HAP-1 (cell line): ENCODE data around the gene RXFP1.
A peak's percentile ranks its signal among the peaks of the same experiment; 100 is the strongest.

Experiments
- DNase-seq, 2 experiments: peaks; one replicate each; pipeline ENCODE4 v3.0.0-alpha.2; 2016 to 2020; ENCODE audit warnings: low spot score in 2 of 2
- H3K27me3 ChIP-seq: fragments of 250-450 bp; sonication (Bioruptor Pico); 2 replicates; pipeline ENCODE4 v1.5.1; 2020; ENCODE audit warnings: low read depth, mild to moderate bottlenecking, moderate library complexity
- H3K36me3 ChIP-seq: fragments of 250-450 bp; sonication (Bioruptor Pico); replicated peaks from 2 replicates; pipeline ENCODE4 v1.5.1; 2020; ENCODE audit warnings: mild to moderate bottlenecking
- H3K4me1 ChIP-seq: fragments of 250-450 bp; sonication (Bioruptor Pico); 2 replicates; pipeline ENCODE4 v1.5.1; 2020; ENCODE audit warnings: mild to moderate bottlenecking
- H3K4me3 ChIP-seq: fragments of 250-450 bp; sonication (Bioruptor Pico); 2 replicates; pipeline ENCODE4 v1.5.1; 2020; ENCODE audit warnings: mild to moderate bottlenecking, moderate library complexity
- H3K9me3 ChIP-seq: fragments of 250-450 bp; sonication (Bioruptor Pico); 2 replicates; pipeline ENCODE4 v1.5.1; 2020; ENCODE audit warnings: mild to moderate bottlenecking, moderate library complexity
- in situ Hi-C: fragments of 300-500 bp; cut with MboI; formaldehyde crosslinking; loops from 3 replicates; pipeline ENCODE4 v1.14.3; 2020; ENCODE audit warnings: low sequenced_read_pairs, inconsistent platforms, mixed read lengths

RXFP1 gene

DNA sequence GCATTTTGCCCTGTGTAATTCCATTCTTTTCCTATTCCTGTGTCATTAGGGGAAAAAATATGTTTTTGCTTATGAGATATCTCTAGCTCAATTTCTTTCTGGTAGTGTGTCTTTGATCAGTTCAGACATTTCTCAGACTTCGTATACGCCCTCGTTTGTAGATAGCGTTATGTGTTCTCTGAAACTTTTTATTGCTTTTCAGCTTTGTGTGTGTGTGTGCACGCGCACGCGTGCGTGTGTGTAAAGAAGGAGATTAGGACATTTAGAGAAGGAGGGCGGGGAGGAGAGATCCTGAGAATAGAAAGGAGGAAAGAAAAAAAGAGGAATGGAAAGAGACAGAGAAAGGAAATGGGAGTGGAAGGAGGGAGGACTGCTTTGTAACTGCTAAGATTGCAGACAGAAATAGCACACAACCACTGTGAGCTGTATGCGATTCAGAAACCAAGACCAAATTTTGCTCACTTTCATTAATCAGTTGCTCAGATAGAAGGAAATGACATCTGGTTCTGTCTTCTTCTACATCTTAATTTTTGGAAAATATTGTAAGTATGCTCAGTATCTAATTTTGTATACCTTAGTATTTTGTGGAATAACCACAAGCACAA lies at the start of gene RXFP1:
Gene RXFP1 (plus strand): TSS at position 399 of the 605 bp plus-strand sequence. CDS start 95 bp downstream, at position 494.
- peaks cover 8% of the 10 kb centered on the region for H3K4me1 ChIP-seq
- in situ Hi-C loops: no loop called here
- DNase-seq: peak in 1 of 2 experiments; percentile 16
- H3K27me3 ChIP-seq: no peaks in the 10 kb centered on the region
- H3K9me3 ChIP-seq: no peaks in the 10 kb centered on the region
- H3K36me3 ChIP-seq: no peaks in the 10 kb centered on the region
- no peak within 1 kb of the TSS for H3K4me3 ChIP-seq

DNA sequence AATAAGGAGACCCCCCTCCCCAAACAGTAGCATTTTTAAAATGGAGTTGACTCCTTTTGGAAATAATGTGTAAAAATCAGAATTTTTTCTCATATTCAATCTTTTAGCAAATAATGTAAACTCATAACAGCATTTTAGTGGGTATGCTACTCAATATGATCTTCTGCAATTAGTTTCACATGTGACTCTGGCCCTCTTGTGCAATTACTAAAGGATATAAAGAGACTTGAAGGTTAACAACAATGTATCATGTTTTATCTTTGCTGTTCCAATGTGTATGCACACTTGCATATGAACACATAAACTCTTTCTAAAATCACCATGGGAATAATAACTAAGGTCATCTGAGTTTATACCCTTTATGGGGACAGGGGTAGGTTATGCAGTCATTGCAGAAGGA lies 39.9 kb upstream of the RXFP1 start:
- Histone ChIP-seq H3K4me3 (no peak overlapping the region), H3K9me3 (no peaks in the 10 kb centered on the region), H3K36me3 (no peaks in the 10 kb centered on the region), H3K27me3 (peaks cover 7% of the 10 kb centered on the region; the same call in 1 of the 2 replicates), H3K4me1 (no peaks in the 10 kb centered on the region)
- in situ Hi-C loops: no loop called here
- no peak for DNase-seq

DNA sequence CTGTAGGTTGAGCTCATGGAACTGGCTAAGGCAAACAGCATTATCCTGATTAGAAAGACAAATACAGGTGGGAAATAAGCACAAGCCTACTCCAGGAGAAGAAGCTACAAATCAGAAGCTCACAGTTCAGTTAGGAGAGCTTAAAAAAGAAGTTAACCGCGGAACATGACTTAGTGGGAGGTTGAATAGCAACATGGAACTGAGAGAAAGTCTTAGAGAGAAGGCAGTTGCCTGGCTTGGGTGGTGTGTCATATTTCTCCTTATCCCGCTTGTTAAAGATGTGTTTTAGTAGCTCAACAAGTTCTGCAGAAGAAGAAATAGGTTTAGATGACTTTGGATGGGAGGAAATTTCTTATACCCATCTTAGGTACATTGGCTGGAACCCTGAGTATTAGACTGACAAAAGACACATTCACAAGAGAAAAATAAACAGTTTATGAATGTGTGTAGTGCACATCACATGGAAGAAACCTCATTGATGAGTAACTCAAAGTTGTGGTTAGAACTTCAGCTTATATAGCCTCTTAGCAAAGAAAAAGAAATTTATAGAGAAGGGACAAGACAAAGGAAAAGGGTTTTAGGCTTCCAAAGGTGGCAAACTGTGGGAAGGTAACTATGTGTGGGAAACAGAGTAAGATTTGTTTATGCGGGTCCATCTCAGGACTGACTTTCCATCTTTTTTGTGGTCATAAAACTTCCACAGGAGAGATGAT lies 37.4 kb upstream of the RXFP1 start:
- Histone ChIP-seq H3K4me3 (no peak overlapping the region), H3K36me3 (no peaks in the 10 kb centered on the region), H3K9me3 (no peaks in the 10 kb centered on the region), H3K4me1 (no peaks in the 10 kb centered on the region), H3K27me3 (no peaks in the 10 kb centered on the region)
- no peak for DNase-seq
- in situ Hi-C loops: no loop called here

DNA sequence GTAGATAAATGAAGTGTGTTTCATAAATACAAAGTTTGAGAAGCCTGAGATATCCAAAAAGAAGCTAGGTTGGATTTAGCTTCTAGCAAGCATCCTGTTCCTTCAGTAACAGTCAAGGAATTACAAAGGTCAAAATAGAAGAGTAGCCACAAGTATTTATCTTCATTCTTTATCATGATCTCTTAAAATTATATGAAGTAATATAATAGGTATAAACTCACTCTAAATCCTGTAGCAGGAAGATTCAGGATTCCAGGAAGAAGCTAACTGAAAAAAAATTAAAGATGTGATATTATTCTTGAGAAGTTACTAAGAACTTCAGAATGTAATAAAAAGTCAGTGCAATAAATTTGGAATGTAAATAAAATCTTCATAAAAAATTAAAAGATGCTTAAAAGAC lies 31.1 kb upstream of the RXFP1 start:
- no peak for DNase-seq
- Histone ChIP-seq H3K27me3 (no peaks in the 10 kb centered on the region), H3K9me3 (no peaks in the 10 kb centered on the region), H3K36me3 (no peaks in the 10 kb centered on the region), H3K4me1 (no peaks in the 10 kb centered on the region), H3K4me3 (no peak overlapping the region)
- in situ Hi-C loops: no loop called here

DNA sequence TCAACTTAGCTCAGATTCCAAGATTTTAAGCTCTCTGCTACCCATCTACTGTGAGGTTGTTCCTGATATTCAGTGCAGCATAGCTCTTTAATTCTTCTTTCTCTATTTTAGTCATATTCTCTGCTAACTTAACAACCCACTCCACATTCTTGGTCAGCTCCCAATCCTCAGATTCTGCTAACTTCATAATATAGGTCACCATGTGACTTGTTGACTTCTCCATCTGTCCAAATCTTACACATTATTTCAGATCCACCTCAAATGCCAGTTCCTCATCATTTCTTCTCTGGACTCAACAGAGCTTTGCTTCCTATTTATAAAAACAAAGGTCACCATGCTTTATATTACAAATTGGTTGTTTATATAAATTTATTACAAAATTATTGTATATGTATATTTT lies 29.3 kb upstream of the RXFP1 start:
- H3K27me3 ChIP-seq: no peaks in the 10 kb centered on the region
- no peaks in the 10 kb centered on the region for H3K36me3 ChIP-seq
- H3K4me3 ChIP-seq: no peak overlapping the region
- in situ Hi-C loops: no loop called here
- DNase-seq: no peak
- H3K4me1 ChIP-seq: no peaks in the 10 kb centered on the region
- no peaks in the 10 kb centered on the region for H3K9me3 ChIP-seq

DNA sequence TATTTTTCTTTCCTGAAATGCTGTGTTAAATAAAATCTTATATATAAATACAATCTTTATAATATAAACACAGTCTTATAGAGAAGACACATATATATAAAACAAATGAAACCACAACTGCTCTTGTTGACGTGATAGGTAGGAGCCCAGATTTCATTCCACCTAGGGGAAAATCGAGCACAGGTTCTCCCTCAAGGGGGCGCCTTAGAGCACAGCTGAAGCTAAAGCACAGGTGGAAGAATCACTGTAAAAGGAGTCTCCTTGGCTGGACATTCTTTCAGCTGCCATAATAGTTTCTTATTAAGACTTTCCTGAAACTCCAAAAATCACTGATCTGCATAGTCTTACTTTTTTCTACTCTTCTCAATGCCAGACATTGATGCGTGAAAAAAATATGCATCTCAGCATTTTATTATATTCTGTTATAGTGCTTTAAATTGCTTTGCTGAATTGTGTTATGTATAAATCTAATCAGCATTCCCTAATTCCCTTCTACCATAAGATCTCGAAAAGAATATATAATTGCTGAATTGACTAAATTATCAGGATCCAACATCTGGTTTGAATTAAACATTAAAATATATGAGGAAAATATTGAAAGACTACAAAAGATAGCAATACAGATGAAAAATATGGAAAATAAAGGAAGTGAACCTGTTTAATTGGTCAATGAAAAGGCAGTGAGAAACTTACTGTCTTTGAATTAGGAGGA lies 25.5 kb upstream of the RXFP1 start:
- no peaks in the 10 kb centered on the region for H3K9me3 ChIP-seq
- no peaks in the 10 kb centered on the region for H3K4me1 ChIP-seq
- H3K4me3 ChIP-seq: no peak overlapping the region
- H3K36me3 ChIP-seq: no peaks in the 10 kb centered on the region
- no peaks in the 10 kb centered on the region for H3K27me3 ChIP-seq
- DNase-seq: peak; percentile 18 to 77
- in situ Hi-C loops: no loop called here

DNA sequence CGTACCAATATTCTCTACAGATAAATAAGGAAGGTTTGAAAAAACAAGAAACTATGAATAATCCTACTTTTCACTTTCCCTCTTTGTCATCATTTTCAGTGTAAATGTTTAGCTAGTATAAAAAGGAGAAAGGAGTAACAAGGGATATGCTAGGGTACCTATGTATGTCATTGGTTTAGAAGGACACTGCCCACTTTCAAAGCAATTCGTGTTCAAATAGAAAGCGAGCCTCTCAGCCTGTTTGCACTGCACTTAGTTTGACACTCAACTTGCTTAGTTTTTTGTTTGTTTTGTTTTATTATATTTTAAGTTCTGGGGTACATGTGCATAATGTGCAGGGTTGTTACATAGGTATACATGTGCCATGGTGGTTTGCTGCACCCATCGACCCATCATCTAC lies 21.6 kb upstream of the RXFP1 start:
- in situ Hi-C loops: no loop called here
- no peaks in the 10 kb centered on the region for H3K36me3 ChIP-seq
- no peaks in the 10 kb centered on the region for H3K9me3 ChIP-seq
- no peak for DNase-seq
- H3K4me1 ChIP-seq: no peaks in the 10 kb centered on the region
- H3K27me3 ChIP-seq: no peaks in the 10 kb centered on the region
- H3K4me3 ChIP-seq: no peak overlapping the region

DNA sequence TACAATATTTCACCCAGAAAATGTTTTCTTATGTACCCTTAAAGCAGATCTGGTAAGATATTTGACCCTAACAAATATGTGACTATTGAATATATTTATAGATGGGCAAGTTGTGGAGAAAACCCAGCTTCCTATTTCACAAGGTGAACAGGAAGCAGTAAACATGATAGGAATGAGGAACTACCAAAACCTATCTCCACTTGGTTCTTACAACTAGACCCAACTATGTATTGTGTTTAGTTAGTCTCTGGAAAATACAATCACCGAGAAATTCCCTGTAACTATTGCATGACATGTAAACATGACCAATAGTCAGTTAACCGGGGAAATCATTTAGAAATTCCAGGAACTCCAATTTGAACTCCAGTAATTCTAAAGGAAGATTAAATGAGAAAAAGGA lies 8.4 kb upstream of the RXFP1 start:
- H3K9me3 ChIP-seq: no peaks in the 10 kb centered on the region
- H3K4me3 ChIP-seq: no peak overlapping the region
- in situ Hi-C loops: no loop called here
- H3K27me3 ChIP-seq: no peaks in the 10 kb centered on the region; the same call in 1 of the 2 replicates
- H3K36me3 ChIP-seq: no peaks in the 10 kb centered on the region
- no peak for DNase-seq
- H3K4me1 ChIP-seq: no peaks in the 10 kb centered on the region

DNA sequence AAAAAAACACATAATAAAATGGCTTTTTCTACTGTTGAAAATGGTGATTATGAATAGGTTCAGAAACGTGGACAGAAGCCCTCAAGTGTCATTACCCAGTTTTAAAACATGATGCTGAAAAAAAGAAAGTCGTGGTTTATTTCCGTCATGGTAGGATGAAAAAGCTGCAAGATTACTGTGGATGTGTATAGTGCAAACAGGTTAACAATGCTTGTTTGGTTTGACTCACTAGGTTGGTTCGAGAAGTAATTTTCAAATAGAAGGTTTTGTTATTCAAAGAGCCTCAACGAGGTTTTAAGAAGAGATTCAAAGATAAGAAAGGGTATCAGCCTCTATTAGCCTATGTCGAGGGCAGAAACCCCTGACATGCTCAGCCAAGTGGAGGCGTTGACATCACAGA lies 2.5 kb upstream of the RXFP1 start:
- Histone ChIP-seq H3K9me3 (no peaks in the 10 kb centered on the region), H3K4me1 (peaks cover 8% of the 10 kb centered on the region), H3K27me3 (no peaks in the 10 kb centered on the region), H3K36me3 (no peaks in the 10 kb centered on the region), H3K4me3 (no peak overlapping the region)
- DNase-seq: no peak
- in situ Hi-C loops: no loop called here

DNA sequence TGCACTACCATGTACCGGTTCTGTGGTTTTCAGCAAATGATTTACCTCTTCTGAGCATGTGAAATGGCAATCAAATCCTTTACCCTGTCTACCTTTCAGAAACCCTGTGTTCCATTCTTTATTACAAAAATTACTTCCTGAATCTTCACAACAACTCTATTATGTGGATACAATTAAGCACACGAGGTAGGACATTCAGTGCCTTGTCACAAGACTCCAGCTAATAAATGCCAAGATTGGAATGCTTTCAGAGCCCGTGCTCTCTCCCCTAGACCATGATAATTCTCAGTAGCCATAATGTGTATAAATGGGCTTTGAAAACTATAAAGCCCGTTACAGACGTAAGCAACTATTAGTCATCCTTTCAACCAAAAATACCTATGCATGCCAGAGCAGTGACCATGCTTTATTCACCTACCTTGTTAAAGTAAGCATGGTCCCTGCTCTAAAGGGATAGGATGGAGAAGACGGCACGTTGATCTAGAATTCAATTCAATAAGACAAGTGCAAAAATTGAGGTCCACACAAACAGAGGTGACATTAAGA lies 2.4 kb downstream of the RXFP1 start:
- Histone ChIP-seq H3K9me3 (no peaks in the 10 kb centered on the region), H3K27me3 (no peaks in the 10 kb centered on the region), H3K4me3 (no peak overlapping the region), H3K36me3 (no peaks in the 10 kb centered on the region), H3K4me1 (peaks cover 8% of the 10 kb centered on the region)
- in situ Hi-C loops: no loop called here
- DNase-seq: no peak

DNA sequence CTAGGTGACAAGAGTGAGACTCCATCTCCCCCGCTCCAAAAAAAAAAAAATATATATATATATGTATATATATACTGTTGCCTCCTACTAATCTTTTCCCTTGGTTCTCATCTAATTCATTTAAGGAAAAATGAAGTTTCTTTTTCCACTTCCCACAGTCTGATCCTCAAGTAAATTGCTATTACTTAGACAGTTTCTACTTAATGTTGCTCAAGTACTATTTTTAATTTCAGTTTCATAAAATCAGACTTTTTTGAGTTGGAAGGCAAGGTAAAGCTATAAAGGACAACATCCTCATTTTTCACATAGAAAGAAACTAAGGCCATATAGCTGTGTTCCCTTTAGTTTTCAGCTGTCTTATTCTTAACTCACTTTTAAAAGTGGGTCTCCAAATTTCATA lies 5.8 kb downstream of the RXFP1 start:
- H3K36me3 ChIP-seq: no peaks in the 10 kb centered on the region
- no peak for DNase-seq
- in situ Hi-C loops: no loop called here
- no peaks in the 10 kb centered on the region for H3K27me3 ChIP-seq
- H3K4me3 ChIP-seq: no peak overlapping the region
- 0 out of 2 replicates have a peak, but pooled peaks cover 3% of the 10 kb centered on the region for H3K4me1 ChIP-seq
- H3K9me3 ChIP-seq: no peaks in the 10 kb centered on the region

DNA sequence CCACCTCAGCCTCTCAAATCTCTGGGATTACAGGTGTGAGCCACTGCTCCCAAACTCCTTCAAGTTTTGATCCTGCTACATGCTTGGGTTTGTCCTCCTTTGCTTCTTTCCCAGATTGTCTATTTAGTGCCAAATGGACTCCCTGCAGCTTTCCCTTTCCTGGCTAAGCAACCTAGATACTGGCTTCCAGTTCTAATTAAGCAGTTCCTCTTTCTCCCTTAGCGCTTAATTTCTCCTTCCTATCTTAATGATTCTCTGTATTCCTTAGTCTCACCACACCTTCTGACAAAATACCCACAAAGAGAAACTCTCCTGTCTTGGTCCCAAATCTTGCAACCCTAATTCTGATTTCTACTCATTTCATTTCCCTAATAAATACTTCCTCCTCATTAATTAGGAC lies 7.8 kb downstream of the RXFP1 start:
- Histone ChIP-seq H3K4me1 (no peaks in the 10 kb centered on the region), H3K9me3 (no peaks in the 10 kb centered on the region), H3K4me3 (no peak overlapping the region), H3K27me3 (no peaks in the 10 kb centered on the region), H3K36me3 (no peaks in the 10 kb centered on the region)
- DNase-seq: no peak
- in situ Hi-C loops: no loop called here

DNA sequence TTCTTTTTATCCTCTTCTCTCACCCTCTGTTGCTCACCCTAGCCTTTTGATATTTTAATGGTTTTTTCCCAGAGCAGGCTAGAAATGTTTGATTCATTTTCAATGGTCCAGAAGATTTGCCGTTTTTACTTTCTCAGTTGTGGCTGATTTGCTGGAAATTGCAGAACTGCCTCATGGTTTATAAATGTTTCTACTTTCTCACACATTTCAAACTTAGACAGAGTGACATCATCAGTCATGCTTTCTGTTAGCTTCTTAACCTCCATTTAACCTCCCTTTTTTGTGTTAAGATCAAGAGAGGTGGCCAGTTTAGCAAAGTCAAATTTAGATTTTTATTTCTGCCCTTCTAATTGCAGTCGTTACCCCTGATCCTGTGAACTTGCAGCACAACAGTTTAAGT lies 8.7 kb downstream of the RXFP1 start:
- no peaks in the 10 kb centered on the region for H3K9me3 ChIP-seq
- no peaks in the 10 kb centered on the region for H3K4me1 ChIP-seq
- no peaks in the 10 kb centered on the region for H3K36me3 ChIP-seq
- H3K4me3 ChIP-seq: no peak overlapping the region
- in situ Hi-C loops: no loop called here
- DNase-seq: no peak
- no peaks in the 10 kb centered on the region for H3K27me3 ChIP-seq

DNA sequence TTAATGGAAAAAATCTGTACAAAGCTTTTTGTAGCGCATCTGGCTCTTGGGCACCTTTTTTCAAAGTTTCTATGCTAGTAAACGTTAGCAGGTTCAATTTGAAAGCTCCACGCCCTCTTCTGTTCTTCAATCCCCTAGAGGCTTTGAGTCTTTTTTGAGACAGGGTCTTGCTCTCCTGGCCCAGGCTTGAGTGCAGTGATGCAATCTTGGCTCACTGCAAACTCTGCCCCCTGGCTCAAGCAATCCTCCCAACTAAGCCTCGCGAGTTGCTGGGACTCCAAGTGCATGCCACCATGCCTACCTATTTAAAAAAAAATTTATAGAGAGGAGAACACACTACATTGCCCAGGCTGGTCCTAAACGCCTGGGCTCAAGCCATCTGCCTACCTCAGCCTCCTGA lies 9.2 kb downstream of the RXFP1 start:
- no peaks in the 10 kb centered on the region for H3K4me1 ChIP-seq
- no peak for DNase-seq
- no peak overlapping the region for H3K4me3 ChIP-seq
- in situ Hi-C loops: no loop called here
- no peaks in the 10 kb centered on the region for H3K9me3 ChIP-seq
- H3K36me3 ChIP-seq: no peaks in the 10 kb centered on the region
- H3K27me3 ChIP-seq: no peaks in the 10 kb centered on the region
